Uterus (tissue), 2 donors: Measurements from ENCODE around the gene FOXE3.

ENCODE experiments used
- CTCF ChIP-seq, 4 experiments: fragments of 200-600 bp in 2 of 4; fragments of 450-650 bp in 2 of 4; sonication (generic) in 2 of 4; IDR thresholded peaks; one replicate each; pipeline ENCODE4 v1.5.1; 2016 to 2019; ENCODE audit warnings: antibody characterized with exemption in 4 of 4, mild to moderate bottlenecking in 2 of 4, moderate library complexity in 1 of 4
- POLR2A ChIP-seq, 2 donors: fragments of 450-650 bp; IDR thresholded peaks; one replicate each; pipeline ENCODE4 v1.6.1; 2016; ENCODE audit warnings: antibody characterized with exemption in 2 of 2, mild to moderate bottlenecking in 1 of 2, moderate library complexity in 1 of 2

GRCh38 chr1:47388891-47389238, 27.2 kb upstream of the FOXE3 start:
- TF ChIP-seq CTCF (IDR thresholded peaks at IDR 0.05) (peak; percentile 25 to 48 (median 36)), POLR2A (IDR thresholded peaks at IDR 0.05) (no peak)
